Activated T-helper 9 cell treated with anti-CD3 and anti-CD28 coated beads, Interleukin-2, amount 50 U/mL, for 16 hours (primary cell): ENCODE measurements around the gene TMTC2.
"Not testable (repeated sequence)": the region's sequence is repeated elsewhere in the genome, so short reads cannot be mapped to it uniquely, and the experiment has no call there.

Source experiments
- DNase-seq: peaks from one replicate; pipeline ENCODE4 v3.0.0-alpha.2; 2020; ENCODE audit warnings: low read depth

TMTC2 gene

DNA sequence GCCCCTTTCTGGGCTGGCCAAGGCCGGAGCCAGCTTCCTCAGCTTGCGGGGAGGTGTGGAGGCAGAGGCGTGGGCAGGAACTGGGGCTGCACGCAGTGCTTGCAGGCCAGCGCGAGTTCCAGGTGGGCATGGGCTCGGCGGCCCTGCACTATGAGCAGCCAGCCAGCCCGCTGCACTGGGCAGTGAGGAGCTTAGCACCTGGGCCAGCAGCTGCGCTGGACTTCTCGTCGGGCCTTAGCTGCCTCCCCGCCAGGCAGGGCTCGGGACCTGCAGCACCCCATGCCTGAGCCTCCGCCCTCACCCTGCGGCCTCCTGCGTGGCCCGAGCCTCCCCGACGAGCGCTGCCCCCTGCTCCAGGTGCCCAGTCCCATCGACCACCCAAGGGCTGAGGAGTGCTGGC, 42.0 kb downstream of the TMTC2 start:
- DNase-seq: no peak

DNA sequence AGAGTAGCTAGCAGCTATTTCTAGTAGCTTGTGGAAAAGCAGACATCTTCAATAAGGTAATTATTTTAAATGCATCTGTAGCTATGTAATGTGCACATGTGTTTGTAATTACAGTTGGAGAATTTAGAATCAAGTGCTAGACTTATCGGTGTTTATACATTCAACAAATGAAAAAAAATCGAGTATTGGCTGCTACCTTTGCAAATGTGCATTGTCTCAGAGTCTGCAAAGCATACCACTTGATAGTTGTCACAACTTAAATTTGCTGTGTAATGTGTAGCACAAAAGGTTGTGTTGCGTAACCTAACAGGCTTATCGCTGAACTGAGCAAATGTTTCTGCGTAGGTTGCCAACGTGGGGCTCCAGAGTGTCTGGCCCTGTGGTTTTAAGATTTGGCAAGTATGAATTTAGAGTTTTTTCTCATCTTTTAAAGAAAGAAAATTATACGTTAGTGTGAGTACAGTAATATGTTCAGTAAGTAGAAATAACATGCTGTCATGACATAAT, 44.3 kb downstream of the TMTC2 start:
- DNase-seq: no peak

DNA sequence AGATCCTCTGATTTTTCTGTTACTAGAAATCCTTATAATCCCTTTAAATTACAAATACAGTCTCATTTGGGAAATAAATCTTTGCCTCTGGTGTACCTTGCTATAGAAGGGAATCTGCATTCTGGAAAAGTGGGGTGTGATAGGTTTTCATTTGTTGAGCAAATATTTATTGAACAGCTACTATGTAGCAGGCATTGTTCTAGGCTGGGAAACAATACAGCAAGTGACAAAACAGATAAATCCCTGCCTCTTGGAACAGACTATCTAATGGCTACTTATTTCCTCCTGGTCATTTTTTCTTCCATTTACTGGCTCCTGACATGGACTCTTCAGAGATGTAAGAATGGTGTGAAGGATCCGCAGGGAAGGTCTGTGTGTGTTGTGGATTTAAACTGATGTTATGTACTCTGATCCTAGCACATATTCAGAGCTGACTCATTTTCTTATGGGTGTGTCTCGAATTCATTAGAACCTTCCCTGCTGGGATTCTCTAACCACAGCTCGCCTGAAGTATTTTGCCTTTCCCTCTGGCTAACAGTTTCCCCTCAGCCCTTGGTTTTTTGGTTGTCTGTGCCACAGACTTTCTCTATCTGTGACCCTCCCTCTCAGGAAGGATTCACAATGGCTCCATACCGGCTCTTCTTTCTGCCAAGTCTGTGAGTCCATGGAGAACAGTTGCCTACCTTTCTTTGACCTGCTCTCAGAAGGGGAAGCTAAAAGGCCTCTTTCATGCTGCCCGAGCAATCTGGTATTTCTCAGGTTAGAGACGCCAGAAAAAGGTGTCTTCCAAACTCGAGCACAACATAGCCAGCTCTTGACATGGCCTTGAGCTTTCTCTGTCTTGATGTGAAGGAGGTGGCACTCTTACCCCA, 53.7 kb downstream of the TMTC2 start:
- no peak for DNase-seq

DNA sequence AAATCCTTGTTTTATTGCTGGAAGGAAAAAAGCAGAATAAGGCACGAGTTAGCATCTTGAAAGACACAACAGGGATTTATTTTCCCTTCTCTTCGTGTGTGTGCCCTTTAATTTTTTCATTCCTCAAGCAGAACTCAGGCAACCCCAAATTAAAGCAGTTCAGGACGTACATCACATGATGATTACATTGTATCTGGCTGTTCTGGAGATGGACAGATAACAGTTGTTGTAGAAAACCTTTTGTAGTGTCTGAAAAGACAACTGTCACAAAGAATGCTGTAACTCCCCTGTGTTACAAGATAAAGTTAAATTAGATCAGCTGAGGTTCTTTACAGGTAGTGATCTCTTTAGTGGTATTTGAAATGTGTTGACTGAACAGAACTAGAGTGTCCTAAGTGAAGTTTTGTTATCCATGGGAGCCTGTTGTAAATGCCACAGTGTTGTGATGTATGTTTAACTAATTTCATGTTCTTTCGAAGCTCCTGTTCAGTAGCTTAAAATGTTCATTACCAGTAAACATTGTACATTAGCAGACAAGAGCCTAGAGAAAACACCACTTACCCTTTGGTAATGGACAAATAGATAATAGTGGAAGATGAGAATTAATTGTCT, 58.5 kb downstream of the TMTC2 start:
- no peak for DNase-seq

DNA sequence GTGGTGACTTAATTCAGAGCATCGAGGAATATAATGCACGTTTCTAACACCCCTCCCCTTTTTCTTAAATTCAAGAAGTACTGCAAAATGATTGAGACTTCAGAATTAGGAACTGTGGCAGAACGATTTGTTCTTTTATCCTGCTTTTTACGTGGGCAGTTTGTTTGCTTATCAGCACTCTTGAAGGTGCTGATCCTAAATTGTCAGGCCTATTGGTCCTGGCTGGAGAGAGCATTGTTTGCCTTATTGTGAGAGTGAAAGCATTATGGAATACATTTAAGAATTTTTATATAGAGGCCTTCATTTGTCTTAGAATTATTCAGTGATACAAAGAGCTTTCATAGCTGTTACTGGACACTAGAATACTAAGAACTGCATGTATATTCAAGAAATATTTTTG, 59.1 kb downstream of the TMTC2 start:
- DNase-seq: no peak

DNA sequence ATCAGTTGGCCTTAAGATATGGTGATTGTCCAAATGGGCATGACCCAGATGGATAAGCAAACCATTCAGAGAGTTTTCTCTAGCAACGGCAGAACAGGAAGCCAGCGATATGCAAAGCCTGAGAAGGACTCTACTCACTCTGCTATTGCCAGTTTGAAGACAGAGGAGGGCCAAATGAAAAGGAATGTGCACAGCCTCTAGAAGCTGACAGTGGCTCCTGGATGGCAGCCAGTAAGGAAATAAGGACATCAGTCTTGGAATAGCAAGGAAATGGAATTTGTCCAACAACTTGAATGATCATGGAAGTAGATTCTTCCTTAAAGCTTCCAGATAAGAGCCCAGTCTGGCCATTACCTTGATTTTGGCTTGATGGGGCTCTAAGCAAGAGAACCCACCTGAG, 60.0 kb downstream of the TMTC2 start:
- no peak for DNase-seq

DNA sequence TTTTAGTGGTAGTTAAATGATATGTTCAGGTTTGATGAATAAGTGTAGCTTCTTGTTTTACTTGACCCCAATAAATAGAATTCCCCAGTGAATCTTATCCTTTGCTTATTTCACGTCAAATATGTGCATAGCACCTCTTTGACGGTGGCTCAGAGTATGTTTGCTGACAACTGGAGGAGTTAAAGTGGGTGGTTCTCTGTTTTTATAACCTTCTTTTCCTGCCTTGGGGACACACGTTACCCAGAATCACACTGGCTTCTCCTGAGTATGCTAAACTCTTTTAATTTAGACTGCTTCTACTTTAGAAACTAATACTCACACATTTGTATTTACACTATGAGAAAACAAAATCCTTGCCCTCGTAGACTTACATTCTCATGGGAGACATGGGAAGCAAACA, 62.3 kb downstream of the TMTC2 start:
- no peak for DNase-seq

DNA sequence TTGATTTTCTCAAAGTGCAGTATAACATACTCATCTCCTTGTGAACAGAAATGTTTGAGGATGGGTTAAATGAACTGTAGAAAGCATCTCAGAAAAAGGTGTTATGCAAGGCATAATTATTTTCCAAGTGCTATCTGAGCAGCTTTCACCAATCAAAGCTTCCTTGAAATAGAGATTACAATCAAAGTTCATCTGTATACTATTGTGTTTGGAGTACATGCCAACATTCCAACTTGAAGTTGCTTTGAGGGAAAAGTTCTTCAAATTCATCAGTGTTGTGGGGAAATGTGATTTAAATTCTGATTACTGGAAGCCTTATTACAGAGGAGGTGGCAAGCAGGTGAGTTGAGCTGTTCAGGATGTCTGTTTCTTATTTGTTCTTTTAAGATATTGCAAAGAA, 68.2 kb downstream of the TMTC2 start:
- DNase-seq: no peak

DNA sequence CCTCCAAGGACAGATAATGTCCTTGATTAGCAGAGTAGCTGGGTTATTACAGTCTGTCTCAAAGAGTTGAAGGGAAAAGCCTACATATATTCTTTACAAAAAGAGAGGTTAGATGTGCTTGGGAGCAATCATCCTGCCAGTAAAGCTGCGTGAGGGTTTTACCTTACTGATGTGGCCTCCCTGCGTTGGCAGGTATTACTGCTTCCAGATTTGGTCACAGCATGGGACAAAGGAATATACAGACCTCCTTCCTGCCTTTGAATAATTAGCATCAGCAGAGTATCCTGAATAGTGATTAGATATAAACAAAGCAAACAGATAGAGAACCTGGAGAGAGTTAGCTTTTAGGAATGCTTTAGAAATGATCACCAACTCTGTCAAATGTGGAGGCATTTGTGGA, 69.6 kb downstream of the TMTC2 start:
- DNase-seq: no peak

DNA sequence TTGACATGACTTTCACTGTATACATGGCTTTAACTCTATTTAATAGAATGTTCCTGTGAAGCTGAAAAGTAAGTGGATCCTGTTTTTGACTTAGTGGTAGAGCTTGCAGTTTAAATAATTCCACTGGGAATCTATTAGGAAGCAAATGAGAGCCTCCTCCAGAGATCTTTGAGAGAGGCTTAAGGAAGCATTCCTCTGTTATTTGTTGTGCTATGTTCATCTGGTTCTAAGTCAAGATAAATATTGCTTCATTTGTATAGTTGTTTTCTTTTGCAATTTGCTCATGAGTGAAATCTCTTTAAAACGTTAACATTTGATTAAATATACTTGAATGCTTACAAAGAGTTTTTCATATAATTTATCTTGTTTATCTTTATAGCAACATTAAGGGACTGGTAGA, 70.4 kb downstream of the TMTC2 start:
- DNase-seq: no peak

DNA sequence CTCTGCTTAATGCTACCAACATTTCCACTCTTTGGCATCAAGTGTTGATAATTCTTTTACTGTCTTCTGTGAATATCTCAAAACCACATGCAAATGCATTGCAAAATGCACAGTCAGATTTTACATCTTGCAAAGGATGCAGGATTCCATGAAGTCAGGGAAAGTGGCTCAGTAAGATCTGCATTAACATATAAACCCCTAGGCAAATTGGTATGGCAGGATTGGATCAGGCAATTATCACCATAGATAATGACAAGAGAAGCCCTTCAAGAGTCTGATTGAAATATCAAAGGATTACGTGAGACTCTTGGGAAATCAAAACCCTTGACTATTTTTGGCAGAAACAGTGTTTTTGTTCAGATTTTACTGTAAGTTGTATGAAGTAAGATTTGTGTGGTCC, 71.0 kb downstream of the TMTC2 start:
- DNase-seq: no peak

DNA sequence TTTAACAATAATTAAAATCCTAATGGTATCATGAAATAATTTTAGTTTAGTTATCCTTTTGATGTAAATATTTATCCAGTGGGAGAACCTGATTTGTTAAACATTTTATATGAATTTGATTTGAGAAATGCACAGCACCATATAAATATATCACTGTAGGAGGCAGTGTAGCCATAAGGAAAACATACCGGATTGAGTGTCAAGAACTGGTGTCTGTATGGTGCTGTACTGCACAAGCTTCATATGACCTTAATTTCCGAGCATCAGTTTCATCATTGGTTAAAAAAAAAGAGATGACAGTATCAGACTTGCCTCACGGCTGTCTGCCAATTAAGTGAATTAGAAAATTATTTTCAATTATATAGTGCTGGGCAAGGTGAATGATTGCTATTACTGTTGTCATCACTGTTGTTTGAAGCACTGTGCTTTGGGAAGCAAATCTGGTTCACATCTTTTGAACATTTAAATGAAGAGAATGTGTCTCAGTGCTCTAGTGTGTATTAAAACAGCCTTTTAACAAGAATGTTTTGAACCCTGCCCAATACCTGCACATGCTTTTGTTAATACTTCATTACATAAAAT, 72.1 kb downstream of the TMTC2 start:
- DNase-seq: no peak

DNA sequence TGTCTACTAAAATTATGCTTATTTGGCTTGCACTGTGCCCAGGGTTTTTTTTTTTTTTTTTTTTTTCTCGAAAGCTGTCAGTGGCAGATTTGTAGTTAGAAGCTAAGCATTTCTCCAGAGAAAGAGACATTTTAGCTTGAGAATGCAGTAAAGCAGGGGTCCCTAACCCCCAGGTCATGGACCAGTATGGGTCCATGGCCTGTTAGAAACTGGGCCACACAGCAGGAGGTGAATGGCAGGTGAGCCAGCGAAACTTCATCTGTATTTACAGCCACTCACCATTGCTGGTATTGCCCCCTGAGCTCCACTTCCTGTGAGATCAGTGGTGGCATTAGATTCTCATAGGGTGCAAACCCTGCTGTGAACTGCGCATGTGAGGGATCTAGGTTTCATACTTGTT, 73.7 kb downstream of the TMTC2 start:
- DNase-seq: no peak

DNA sequence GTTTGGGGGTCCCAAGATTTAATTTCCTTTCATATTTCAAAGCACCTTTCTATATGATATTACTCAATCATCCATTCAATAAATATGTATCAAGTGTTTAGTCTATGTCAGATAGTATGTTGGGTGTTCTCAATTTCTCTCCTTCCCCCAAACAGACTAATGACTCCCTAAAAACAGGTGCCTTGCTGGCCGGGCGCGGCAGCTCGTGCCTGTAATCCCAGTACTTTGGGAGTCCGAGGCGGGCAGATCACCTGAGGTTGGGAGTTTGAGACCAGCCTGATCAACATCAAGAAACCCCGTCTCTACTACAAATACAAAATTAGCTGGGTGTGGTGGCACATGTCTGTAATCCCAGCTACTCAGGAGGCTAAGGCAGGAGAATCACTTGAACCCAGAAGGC, 78.5 kb downstream of the TMTC2 start:
- DNase-seq: not testable (repeated sequence)

DNA sequence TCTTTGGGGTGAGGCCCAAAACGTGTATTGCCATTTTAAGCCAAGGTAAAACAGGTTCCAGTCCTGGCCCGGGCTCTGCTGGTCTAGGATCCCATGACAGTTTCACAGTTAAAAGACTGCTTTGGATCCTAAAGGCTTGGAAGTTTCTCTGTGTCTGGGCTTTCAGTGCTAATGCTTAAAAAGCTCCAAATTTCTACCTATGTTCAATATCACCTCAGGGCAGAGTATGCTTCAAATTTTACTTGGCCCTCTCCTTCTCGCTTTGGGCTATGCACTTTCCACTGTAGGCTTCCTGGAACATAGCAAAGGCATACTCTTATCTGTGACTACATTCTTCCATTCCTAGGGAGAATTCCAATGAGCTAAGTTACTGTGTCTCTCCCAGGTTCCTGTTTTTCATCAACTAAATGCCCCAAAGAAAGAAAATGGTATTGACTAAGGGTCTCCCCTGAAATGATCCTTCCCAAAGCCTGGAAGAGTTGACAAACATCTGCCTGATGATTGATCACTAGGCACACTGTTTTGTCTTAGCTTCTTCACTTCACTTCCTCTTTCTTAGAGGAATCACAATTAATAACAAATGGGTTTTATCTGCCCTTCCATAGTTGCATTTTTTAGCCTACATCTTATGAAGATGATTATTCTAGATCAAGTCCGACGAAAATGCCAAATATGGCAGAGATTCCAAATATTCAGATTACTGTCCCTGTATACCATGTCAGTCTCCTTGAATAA, 79.4 kb downstream of the TMTC2 start:
- no peak for DNase-seq

DNA sequence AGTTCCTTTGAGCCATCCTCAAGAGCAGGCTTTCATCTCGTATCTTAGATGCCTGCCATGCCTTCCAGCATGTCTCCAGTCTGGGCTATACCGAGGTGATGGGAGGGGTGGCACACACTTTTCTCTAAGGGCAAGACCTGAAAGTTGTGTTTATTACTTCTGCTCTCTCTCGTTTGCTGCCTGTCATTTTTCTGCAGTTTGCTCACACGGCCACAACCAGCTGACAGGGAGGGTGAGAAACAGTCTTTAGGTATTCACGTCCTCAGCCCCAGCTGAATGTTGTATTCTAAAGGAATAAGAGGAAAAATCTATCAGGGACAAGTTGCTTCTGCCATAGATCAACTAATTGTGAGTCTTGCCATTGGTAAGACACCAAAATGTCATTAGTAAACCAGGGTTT, 88.0 kb downstream of the TMTC2 start:
- no peak for DNase-seq

DNA sequence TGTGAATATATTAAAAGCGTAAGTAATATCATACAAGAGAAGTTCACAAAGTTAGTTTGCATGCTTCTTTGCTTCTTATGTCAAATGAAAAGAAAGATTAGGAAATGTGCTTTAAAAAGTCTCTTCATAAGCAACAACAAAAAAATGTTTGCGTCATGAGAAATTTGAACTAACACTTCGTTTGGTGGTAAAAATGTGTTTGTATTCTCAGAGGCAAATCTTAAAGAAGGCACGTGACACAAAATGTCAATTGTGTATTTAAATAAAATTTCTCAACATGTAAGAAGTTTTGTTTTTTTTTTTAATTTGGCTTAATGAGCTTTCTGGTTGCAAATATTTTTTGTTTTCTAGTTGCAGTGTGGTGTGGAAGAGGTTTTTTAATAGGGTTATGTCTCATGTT, 93.8 kb downstream of the TMTC2 start:
- DNase-seq: no peak

DNA sequence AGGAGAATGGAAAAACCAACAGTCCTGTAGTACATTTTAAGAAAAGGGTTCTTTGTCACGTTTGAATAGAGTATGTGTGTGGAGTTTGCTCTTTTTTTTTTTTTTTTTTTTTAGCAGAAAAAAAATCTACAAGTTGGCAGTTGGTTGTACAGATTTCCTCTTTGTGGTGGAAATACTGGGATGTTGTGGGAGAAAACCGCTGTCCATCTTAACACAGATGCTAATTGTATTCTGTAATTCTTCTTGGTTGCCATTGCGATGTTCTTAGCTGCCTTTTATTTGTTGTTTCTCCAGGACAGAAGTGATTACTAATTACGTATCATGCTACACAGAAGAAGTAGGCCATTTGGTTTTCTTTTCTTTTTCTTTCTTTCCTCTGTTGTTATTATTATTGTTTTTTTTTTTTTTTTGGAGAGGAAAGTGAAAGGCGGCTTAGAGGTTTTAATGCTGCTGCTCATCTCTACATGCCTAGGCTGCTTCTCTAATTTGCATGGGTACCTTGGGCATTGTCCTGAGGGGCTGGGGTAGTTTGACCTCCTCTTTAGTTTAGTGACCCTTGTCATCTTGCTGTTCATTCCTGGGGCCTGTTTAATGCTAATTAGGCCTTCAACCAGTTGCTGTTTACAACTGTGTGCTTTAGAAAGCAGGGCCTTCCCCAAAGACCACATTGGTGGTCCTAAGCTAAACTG, 94.7 kb downstream of the TMTC2 start:
- DNase-seq: no peak

DNA sequence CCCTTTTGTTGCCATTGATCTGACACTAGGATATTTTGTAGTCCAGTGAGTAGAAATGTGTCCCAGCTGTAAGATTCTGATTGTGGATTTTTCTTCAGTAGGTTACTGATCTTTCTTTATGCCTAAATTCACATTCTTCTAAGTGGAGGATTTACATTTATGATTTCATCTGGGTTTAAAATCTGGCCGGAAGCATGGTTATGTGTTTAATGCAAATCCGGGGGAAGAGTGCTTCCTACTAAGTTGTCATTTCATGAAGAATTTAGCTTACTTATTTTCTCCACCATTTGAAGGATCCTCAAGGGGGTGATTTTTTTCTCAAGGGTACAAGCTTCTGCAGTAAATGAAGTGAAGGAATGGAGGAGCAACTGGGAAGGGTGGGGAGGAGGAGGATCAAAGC, 96.7 kb downstream of the TMTC2 start:
- DNase-seq: no peak

DNA sequence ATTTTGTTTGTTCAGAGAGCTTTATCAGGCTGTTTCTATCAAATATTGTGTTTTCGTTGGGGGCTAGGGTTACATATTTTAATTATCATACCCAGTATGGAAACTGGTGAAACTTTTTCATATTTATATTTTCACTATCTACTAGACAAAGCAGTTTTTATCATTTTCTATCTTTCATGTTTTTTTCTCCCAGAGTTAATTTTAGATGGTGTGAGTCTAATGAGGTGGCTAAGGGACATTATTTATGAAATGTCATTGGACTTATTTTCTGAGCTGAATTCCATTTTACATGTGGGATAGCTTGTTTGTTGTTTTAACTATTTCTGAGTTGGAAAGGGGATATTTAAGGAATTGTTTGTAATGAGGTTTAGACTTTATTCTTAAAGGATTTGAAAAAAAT, 100.3 kb downstream of the TMTC2 start:
- DNase-seq: no peak

DNA sequence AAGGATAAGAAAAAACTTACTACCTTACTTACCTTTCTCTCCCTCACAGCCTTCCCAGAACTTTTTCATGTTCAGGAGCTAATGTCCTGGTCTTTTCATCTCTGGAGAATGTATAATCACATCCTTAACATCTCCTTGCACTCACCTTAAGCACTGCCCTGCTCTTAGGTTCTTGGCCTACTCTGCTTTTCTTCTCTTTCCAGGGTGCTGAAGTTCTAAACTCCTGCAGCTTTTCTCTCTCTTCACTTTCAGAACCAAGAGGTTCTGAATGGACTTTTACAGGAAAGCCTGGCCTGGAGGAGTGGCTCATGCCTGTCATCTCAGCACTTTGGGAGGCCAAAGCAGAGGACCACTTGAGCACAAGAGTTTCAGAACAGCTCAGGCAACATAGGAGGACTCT, 101.9 kb downstream of the TMTC2 start:
- DNase-seq: no peak

DNA sequence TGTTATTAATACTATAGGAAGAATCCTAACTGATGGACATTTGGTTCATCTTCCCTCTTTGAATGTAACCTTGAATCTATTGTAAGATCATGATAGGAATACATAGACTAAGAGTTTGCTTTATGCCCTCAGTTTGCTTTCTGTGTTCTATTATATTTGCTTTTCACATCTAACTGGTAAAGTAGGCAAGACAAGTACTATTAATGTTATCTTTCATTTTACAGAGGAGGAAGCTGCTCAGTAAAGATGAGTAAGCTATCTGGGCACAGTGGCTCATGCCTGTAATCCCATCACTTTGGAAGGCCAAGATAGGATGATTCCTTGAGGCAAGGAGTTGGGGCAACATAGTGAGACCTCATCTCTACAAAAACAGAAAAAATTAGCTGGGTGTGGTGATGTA, 103.0 kb downstream of the TMTC2 start:
- no peak for DNase-seq
